WTC11 (cell line): ENCODE data around the gene ARL15.

Source experiments
- CREB1 ChIP-seq: sonication (generic); formaldehyde crosslinking; IDR thresholded peaks from 2 replicates; pipeline ENCODE4 v1.8.0; 2023; ENCODE audit warnings: mild to moderate bottlenecking, missing genetic modification reagents
- ESRRA ChIP-seq: sonication (generic); formaldehyde crosslinking; IDR thresholded peaks from 2 replicates; pipeline ENCODE4 v1.8.1; 2022; ENCODE audit warnings: mild to moderate bottlenecking, missing genetic modification reagents, borderline replicate concordance
- NR2C2 ChIP-seq: sonication (generic); formaldehyde crosslinking; IDR thresholded peaks from 2 replicates; pipeline ENCODE4 v1.8.0; 2022; ENCODE audit warnings: mild to moderate bottlenecking, missing genetic modification reagents
- SMAD3 ChIP-seq: sonication (generic); formaldehyde crosslinking; IDR thresholded peaks from 2 replicates; pipeline ENCODE4 v1.8.0; 2022; ENCODE audit warnings: missing genetic modification reagents, mild to moderate bottlenecking, borderline replicate concordance
- ZNF121 ChIP-seq: sonication (generic); formaldehyde crosslinking; IDR thresholded peaks from 2 replicates; pipeline ENCODE4 v1.8.0; 2023; ENCODE audit warnings: missing genetic modification reagents
- TF ChIP-seq, protein P1 (sequence below): fragments of 200-600 bp; IDR thresholded peaks from 2 replicates; pipeline ENCODE4 v1.8.0; 2022; ENCODE audit warnings: antibody characterized with exemption
- TF ChIP-seq, protein P2 (sequence below): sonication (generic); formaldehyde crosslinking; IDR thresholded peaks from 2 replicates; pipeline ENCODE4 v1.8.1; 2023; ENCODE audit warnings: mild to moderate bottlenecking, missing genetic modification reagents, moderate library complexity
- TF ChIP-seq, protein P3 (sequence below): sonication (generic); formaldehyde crosslinking; IDR thresholded peaks from 2 replicates; pipeline ENCODE4 v1.8.1; 2022; ENCODE audit warnings: low read depth, missing genetic modification reagents, borderline replicate concordance
- TF ChIP-seq, protein P4 (sequence below): sonication (generic); formaldehyde crosslinking; IDR thresholded peaks from 2 replicates; pipeline ENCODE4 v1.8.0; 2023; ENCODE audit warnings: missing genetic modification reagents

DNA sequence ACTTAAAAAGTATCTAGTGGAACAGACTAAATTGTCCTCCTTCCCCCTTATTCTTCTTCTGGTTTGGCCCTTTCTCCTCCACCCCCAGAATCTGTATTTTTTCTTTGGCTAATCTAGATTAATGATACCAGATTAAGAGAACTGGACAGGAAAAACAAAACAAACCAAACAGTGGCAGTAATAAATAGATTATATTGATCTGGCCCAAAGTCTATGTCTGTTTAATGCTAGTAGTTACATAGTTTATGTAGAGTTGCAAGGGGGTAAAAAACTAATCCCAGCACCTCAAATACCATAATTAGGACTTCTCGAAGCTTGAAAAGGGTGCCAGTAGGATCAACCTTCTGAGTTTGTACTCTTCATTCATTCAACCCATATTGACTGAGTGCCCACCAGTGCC lies 104.5 kb downstream of the ARL15 start:
- TF ChIP-seq NR2C2 (no peak), ESRRA (CRISPR knock-in tag) (no peak), ZNF121 (CRISPR knock-in tag) (no peak), SMAD3 (CRISPR knock-in tag) (no peak), CREB1 (no peak)
- TF ChIP-seq, protein P1, sequence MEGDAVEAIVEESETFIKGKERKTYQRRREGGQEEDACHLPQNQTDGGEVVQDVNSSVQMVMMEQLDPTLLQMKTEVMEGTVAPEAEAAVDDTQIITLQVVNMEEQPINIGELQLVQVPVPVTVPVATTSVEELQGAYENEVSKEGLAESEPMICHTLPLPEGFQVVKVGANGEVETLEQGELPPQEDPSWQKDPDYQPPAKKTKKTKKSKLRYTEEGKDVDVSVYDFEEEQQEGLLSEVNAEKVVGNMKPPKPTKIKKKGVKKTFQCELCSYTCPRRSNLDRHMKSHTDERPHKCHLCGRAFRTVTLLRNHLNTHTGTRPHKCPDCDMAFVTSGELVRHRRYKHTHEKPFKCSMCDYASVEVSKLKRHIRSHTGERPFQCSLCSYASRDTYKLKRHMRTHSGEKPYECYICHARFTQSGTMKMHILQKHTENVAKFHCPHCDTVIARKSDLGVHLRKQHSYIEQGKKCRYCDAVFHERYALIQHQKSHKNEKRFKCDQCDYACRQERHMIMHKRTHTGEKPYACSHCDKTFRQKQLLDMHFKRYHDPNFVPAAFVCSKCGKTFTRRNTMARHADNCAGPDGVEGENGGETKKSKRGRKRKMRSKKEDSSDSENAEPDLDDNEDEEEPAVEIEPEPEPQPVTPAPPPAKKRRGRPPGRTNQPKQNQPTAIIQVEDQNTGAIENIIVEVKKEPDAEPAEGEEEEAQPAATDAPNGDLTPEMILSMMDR: no peak
- TF ChIP-seq, protein P2, sequence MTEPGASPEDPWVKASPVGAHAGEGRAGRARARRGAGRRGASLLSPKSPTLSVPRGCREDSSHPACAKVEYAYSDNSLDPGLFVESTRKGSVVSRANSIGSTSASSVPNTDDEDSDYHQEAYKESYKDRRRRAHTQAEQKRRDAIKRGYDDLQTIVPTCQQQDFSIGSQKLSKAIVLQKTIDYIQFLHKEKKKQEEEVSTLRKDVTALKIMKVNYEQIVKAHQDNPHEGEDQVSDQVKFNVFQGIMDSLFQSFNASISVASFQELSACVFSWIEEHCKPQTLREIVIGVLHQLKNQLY: no peak
- TF ChIP-seq, protein P3, sequence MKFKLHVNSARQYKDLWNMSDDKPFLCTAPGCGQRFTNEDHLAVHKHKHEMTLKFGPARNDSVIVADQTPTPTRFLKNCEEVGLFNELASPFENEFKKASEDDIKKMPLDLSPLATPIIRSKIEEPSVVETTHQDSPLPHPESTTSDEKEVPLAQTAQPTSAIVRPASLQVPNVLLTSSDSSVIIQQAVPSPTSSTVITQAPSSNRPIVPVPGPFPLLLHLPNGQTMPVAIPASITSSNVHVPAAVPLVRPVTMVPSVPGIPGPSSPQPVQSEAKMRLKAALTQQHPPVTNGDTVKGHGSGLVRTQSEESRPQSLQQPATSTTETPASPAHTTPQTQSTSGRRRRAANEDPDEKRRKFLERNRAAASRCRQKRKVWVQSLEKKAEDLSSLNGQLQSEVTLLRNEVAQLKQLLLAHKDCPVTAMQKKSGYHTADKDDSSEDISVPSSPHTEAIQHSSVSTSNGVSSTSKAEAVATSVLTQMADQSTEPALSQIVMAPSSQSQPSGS (CRISPR knock-in tag): no peak
- TF ChIP-seq, protein P4, sequence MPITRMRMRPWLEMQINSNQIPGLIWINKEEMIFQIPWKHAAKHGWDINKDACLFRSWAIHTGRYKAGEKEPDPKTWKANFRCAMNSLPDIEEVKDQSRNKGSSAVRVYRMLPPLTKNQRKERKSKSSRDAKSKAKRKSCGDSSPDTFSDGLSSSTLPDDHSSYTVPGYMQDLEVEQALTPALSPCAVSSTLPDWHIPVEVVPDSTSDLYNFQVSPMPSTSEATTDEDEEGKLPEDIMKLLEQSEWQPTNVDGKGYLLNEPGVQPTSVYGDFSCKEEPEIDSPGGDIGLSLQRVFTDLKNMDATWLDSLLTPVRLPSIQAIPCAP: no peak
